ENCODE results near the gene FOLR1.
"Not testable (repeated sequence)": the region's sequence is repeated elsewhere in the genome, so short reads cannot be mapped to it uniquely, and the experiment has no call there.

The FOLR1 gene

DNA sequence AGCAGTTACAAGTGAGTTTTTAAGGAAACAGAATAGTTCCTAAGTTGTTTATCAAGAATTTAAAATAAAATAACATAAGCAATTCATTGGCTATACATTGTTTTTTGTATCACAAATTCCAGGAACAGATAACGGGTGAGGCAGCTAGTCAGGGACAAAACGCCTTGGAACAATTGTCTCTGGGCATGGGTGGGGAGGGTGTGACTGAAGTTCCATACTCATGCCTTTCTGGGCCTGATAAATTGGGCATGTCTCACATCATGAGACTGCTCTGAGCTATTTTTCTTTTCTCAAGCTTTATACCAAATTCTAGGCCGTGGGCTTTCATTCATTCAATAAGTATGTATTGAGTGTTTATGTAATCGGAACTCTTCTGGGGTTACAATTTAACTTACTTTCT, 34.8 kb upstream of the FOLR1 start:
- no peak for DNase-seq (ENCODE audit: low read depth)
- no peak for TF ChIP-seq CTCF (conservative IDR thresholded peaks at IDR 0.05; ENCODE audit: low read depth, low read length)
- H3K4me3 ChIP-seq (ENCODE audit: low read depth, low read length): no peak overlapping the region

DNA sequence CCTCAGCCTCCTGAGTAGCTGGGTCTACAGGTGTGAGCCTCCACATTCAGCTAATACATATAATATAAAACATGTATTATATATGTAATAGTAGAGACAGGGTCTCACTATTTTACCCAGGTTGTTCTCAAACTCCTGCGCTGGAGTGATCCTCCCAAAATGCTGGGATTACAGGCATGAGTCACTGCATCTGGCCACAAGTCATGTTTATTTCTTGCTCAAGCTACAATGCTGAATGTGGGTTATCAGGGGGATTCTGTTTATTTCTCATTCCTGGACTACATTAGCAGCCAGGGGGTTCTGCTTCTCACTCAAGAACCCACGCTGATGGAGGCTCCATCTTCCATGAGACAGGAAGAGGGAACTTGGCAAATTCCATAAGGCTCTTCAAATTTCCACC, 31.6 kb upstream of the FOLR1 start:
- no peak overlapping the region for H3K4me3 ChIP-seq (ENCODE audit: low read depth, low read length)
- DNase-seq (ENCODE audit: low read depth): no peak
- TF ChIP-seq CTCF (conservative IDR thresholded peaks at IDR 0.05; ENCODE audit: low read depth, low read length): no peak

GRCh38 chr11:72162891-72163492, 28.9 kb upstream of the FOLR1 start:
- no peak overlapping the region for H3K4me3 ChIP-seq (ENCODE audit: low read depth, low read length)
- TF ChIP-seq CTCF (conservative IDR thresholded peaks at IDR 0.05; ENCODE audit: low read depth, low read length): no peak
- DNase-seq (ENCODE audit: low read depth): no peak

- not testable (repeated sequence) for H3K4me3 ChIP-seq (ENCODE audit: low read depth, low read length); DNase-seq (ENCODE audit: low read depth)
These were observed 27.8 kb upstream of the FOLR1 start for GRCh38 chr11:72164187-72164586.

GRCh38 chr11:72169046-72169555, 22.8 kb upstream of the FOLR1 start:
- H3K4me3 ChIP-seq (ENCODE audit: low read depth, low read length); DNase-seq (ENCODE audit: low read depth): not testable (repeated sequence)

DNA sequence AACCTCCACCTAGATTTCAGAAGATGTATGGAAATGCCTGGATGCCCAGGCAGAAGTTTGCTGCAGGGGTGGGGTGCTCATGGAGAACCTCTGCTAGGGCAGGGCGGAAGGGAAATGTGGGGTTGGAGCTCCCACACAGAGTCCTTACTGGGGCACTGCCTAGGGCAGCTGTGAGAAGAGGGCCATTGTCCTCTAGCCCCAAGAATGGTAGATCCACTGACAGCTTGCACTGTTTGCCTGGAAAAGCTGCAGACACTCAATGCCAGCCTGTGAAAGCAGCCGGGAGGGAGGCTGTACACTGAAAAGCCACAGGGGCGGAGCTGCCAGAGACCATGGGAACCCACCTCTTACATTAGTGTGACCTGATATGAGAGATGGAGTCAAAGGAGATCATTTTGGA, 22.2 kb upstream of the FOLR1 start:
- not testable (repeated sequence) for DNase-seq (ENCODE audit: low read depth)

DNA sequence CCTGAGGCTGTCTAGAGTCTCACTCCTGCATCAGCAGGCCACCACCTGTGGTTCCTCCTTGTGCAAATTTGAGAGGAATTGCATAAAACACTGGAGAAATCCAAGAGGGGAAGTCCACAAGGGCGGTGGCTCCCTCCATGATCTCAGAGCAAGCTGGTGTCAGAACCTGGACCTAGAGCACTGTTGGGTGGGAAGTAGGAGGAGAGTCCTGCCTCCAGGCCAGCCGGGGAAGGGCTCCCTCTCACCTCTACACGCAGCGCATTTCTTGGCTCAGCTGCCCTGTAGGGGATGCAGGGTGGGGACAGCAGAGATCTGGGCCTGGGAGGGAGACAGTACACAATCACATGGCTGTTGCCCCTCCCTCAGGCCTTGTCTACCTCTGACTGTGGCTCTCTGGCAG, 19.9 kb upstream of the FOLR1 start:
- H3K4me3 ChIP-seq (ENCODE audit: low read depth, low read length); DNase-seq (ENCODE audit: low read depth): not testable (repeated sequence)

More for the DNA sequence above, 22.2 kb upstream of the FOLR1 start:
- H3K4me3 ChIP-seq (ENCODE audit: low read depth, low read length): not testable (repeated sequence)

- no peak overlapping the region for H3K4me3 ChIP-seq (ENCODE audit: low read depth, low read length)
- DNase-seq (ENCODE audit: low read depth): no peak
- TF ChIP-seq CTCF (conservative IDR thresholded peaks at IDR 0.05; ENCODE audit: low read depth, low read length): no peak
These were observed 18.6 kb upstream of the FOLR1 start for GRCh38 chr11:72173291-72173690.

DNA sequence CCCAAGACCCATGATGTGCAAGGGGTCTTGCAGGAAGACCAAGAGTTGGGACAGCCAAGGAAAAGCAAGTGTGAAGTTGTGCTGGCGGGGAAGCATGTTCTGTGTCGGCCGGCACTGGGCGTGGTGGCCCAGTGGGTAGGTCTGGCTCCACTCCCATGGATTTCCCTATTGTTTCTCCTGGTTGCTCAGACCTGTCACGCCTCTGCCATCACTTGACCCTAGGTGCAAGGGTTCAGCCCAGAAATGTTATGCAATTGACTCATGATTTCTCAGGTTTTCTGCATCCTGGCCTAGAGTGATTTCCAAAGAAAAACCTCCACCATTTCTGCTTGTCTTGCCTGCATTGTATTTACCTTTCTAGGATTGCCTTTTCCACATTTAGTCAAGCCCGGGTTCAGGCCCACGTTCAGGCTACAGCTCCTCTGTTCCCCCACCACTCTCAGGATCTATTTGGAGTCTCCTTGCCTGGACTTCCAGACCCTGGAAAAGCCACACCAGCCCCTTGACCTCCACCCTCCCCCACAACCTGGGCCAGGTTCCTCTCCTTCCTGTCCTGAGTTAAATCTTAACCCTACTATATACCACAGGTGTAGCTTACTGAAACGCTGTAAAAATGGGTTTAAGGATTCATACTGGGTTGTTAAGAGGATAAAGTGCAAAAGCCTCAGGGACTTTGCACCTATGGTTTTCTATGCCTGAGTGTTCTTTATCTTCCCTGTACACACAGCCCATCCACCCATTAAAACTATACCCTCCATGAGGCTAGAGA, 17.5 kb upstream of the FOLR1 start:
- TF ChIP-seq CTCF (conservative IDR thresholded peaks at IDR 0.05; ENCODE audit: low read depth, low read length): no peak
- no peak overlapping the region for H3K4me3 ChIP-seq (ENCODE audit: low read depth, low read length)
- DNase-seq (ENCODE audit: low read depth): no peak

Data from choroid plexus epithelial cell (primary cell).